HG02938 (cell line): ENCODE data around the gene FCHO1.
A peak's percentile ranks its signal among the peaks of the same experiment; 100 is the strongest.

Experiments used
- ATAC-seq: cut with Tn5 transposase; IDR thresholded peaks from one replicate; pipeline ENCODE4 v1.9.1; 2021; ENCODE audit warnings: mild to moderate bottlenecking, moderate library complexity; ENCODE audit not compliant: unreplicated experiment

Gene FCHO1

GRCh38 chr19:17727843-17728242 is 23.4 kb upstream of the FCHO1 start:
- ATAC-seq = no peak

DNA sequence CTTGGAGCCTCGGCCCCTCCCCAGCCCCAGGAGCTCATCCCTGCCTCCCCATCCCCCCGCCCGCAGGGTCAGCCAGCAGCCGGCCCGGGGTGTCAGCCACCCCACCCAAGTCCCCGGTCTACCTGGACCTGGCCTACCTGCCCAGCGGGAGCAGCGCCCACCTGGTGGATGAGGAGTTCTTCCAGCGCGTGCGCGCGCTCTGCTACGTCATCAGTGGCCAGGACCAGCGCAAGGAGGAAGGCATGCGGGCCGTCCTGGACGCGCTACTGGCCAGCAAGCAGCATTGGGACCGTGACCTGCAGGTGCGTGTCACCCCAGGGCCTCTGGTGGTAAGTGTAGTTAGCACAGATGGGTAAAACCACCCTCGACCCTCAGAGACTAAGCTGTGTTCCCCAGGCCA is 18.1 kb upstream of the FCHO1 start:
- no peak for ATAC-seq

DNA sequence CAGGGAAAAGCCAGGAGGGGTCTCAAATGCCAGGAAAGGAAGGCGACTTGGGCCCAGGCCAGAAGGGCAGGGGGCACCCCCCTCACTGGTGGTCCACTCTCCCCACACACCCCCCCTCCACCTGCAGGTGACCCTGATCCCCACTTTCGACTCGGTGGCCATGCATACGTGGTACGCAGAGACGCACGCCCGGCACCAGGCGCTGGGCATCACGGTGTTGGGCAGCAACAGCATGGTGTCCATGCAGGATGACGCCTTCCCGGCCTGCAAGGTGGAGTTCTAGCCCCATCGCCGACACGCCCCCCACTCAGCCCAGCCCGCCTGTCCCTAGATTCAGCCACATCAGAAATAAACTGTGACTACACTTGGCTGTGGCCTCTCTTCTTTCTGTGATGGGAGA is 17.1 kb upstream of the FCHO1 start:
- no peak for ATAC-seq

- ATAC-seq = no peak
These were observed 15.9 kb upstream of the FCHO1 start for GRCh38 chr19:17735410-17735809.

- ATAC-seq = no peak
These were observed 13.6 kb upstream of the FCHO1 start for GRCh38 chr19:17737690-17738153.

GRCh38 chr19:17739121-17739875 is 12.0 kb upstream of the FCHO1 start:
- no peak for ATAC-seq

- no peak for ATAC-seq
These were observed 9.8 kb upstream of the FCHO1 start for GRCh38 chr19:17741456-17741855.

DNA sequence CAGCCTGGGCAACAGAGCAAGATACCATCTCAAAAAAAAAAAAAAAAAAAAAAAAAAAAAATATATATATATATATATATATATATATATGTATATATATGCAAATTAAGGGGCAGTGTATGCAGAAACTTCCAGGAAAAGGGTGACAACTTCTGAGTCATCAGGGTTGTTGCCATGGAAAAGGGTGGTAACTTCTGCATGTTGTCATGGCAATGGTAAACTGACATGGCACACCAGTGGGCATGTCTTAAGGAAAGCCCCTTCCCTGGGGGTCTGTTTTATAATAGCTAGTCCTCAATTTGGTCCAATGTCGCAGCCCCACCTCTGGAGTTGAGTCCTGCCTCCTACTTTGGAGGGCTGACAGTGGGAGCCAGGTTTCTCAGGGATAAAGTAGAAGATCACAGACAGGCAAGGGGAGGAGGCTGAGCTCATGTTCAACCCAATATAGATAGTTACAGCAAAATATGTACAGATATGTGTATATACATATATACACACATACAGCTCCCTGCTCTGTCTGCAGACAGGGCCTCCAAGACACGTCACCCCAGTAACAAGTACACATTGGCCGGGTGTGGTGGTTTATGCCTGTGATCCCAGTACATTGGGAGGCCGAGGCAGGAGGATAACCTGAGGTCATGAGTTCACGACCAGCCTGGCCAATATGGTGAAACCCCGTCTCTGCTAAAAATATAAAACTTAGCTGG is 7.2 kb upstream of the FCHO1 start:
- no peak for ATAC-seq

DNA sequence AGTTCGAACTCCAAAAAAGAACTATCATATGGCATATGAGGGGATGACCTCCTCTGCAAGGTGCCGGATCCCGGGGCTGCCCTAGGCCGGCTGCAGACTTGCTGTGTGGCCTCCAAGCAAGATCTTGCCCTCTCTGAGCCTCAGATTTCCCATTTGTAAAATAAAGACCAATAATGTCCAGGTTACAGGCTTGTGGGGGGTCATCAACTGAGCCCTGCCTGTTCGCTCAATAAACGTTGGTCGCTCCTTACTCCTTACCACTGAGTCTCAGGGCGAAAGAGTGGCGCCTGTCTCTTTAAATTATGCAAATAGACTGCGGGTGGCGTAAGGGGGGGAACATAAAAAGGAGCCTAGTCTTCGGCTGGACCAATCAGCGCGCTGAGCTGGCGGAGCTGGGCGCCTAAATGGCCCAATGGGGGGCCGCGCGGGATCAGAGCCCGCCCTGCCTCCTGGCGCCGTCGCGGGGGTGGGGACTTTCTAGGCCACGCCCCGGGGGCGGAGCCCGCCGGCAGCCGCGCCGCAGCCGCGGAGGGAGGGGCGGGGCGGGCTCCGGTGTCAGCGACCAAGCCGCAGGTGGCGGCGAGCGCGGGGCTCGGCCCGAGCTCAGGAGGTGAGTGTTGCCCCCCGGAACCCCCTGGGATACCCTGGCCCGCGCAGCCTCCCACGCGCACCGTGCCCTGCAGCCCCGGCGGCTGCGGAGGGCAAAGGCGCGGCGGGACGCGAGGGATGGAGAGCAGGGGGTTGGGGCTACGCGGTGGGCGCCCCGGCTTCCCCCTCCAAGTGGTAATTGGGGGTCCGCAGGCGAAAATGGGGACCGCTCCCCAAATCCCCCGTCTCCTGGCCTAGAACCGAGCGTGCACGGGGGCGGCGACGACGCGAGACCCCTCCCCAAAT is 3.8 kb upstream of the FCHO1 start:
- ATAC-seq = peak; percentile 62

DNA sequence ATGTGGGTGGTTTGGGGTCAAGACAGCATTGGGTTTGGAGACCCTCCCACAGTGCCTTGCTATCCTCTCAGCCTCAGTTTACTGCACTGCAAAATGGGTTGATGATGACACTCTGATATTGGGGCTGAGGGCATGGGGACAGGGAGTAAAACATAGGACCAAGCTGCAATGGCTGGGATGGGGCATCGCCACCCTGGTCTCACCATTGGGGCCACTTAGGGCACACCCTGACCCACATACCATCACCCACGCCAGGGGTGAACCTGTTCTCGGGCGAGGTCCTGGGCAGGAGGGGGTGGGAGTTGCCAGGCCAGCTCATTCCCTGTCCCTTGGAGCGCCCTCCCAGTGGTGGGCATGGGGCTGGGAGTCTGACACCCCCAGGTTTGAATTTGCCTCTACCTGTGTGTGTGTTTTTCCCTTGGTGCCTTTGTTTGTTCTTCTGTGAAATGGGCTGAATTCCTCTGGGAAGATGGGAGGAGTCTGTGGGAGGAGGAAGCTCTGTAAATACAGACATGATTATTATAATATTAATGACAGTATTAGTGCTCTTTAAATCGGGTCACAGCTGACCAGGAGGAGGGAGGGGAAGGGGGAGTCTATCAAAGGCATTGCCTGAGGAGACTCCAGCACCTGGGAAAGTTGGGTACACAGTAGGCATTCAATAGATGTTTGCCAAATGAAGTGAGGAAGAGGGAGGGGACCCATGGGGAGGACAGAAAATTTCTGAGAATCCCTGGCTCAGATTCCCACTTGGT is 2.2 kb upstream of the FCHO1 start:
- no peak for ATAC-seq

GRCh38 chr19:17749912-17750317 is 1.4 kb upstream of the FCHO1 start:
- no peak for ATAC-seq

DNA sequence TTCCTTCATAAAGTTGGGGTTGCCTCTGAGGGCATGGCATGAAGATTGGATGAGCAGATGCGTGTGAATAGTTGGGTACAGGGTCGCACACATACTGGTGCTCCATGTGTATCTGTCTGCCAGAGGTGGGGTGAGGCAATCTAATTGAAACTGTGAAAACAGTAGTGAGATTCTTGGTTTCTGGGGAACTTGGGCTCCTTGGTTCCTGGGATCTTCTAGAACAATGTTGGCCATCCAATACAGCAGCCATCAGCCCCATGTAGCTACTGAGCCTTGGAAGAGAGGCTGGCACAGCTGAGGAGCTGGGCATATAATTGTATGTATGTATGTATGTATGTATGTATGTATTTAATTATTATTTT is 616 bp downstream of the FCHO1 start:
- no peak for ATAC-seq

DNA sequence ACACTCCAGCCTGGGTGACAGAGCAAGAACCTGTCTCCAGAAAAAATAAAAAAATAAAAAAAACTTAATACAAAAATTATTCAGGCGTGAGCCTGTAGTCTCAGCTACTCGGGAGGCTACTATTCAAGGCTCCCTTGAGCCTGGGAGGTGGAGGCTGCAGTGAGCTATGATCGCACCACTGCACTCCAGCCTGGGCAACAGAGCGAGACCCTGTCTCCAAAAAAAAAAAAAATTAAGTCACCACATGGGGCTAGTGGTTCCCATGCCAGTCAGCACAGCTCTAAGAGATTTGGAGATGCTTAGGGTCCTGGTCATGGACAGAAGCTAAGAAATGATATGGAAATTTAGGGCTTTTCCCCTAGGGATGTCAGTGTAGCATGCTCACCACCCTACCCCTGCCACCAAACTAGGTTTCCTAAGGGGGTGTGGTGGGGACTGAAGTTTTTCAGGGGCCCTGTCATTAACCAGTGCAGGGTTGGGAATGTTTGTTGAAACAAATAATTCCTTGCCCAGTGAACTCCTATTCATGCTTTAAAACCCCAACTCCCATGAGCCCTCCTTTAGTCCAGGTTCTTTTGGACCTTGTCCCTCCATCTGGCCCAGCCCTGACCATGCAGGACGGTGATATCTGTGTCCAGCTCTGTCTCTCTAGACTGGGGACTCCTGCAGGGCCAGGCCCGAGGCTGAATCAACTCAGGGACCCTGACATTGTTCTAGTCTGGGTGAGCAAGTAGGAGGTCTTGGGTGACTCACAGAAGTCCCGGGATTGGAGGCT is 1.8 kb downstream of the FCHO1 start:
- ATAC-seq = no peak

GRCh38 chr19:17753976-17754375 is 2.7 kb downstream of the FCHO1 start:
- ATAC-seq = no peak

DNA sequence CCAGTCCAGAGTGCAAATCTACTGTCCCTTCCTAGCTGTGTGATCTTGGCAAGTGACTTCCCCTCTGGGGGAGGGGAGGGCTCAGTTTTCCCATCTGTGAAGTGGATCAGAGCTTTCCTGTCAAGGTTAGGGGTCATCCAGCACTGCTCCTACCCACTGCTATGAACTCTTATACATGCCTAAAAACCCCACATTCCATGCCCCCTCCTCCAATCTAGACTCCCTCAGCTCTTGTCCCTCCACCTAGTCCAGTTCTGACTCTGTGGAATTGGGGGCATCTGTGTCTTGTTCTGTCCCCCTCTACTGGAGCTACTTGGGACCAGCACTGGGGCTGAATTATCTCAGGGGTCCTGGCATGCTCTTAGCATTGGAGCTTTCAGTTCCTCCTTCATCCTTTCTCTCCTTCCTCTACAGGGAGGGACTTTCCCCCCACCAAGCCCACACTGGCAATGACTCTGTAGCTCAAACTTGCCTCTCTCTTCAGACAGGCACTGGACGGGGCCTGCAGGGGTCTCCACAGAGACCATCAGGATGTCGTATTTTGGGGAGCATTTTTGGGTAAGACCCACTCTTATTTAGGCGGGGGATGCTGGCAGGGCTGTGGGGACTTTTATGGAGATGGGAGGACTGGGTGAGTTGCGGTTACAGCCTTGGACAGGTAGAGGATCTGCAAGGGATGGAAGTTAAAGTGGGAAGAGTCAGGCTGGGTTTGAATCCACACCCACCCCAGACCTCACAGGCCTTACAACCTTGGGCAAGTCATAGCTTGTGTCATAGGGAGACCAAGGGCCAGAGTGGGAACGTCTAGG is 3.6 kb downstream of the FCHO1 start:
- peak; percentile 44 for ATAC-seq

GRCh38 chr19:17755443-17755890 is 4.2 kb downstream of the FCHO1 start:
- no peak for ATAC-seq

GRCh38 chr19:17755977-17756670 is 4.8 kb downstream of the FCHO1 start:
- ATAC-seq = no peak

DNA sequence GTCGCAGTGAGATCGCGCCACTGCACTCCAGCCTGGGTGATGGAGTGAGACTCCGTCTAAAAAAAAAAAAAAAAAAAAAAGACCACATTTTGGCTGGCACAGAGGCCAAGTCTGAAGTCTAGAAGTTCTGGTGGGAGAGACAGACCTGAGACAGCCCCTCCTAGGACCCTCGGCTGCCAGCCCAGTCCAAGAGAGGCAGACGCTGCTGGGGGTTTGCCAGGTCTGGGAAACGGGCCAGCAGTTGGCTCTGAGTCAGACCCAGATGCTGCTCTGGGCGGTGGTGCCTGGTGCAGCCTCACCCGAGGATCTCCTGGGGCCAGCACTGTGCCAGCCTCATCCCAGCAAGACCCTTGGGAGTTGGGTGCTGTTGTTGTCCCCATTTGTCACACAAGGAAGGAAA is 5.8 kb downstream of the FCHO1 start:
- no peak for ATAC-seq

GRCh38 chr19:17758515-17758914 is 7.2 kb downstream of the FCHO1 start:
- ATAC-seq = no peak
